ENCODE results near the gene NPHP4.

GRCh38 chr1:5860277-5860676 is 131.9 kb downstream of the NPHP4 start:
- TF ChIP-seq EZH2 (IDR thresholded peaks at IDR 0.05) = no peak
- no peak for TF ChIP-seq POLR2AphosphoS5 (IDR thresholded peaks at IDR 0.05; ENCODE audit: borderline replicate concordance, low read depth, low read length)
- TF ChIP-seq FOXP2 (optimal IDR thresholded peaks at IDR 0.05; ENCODE audit: control extremely low read depth, extremely low read length, insufficient read depth) = no peak

Measured in SK-N-MC (cell line).